Ovary (tissue), 9 donors: ENCODE results near the gene FAM163B. TPM values are rescaled to one million over a fixed set of nuclear protein-coding genes. Genes with fewer than 3 reads are reported as not detected.

Experiments used
- DNase-seq, 5 donors: peaks; one replicate each; pipeline ENCODE4 v3.0.0-alpha.2; 2019 to 2020
- H3K27ac ChIP-seq, 2 donors: fragments of 200-600 bp; one replicate each; pipeline versions ENCODE4 v1.5.1 to v1.8.0; 2019 to 2022
- H3K27me3 ChIP-seq: fragments of 200-600 bp; one replicate; pipeline ENCODE4 v1.8.0; 2022
- H3K36me3 ChIP-seq: fragments of 200-600 bp; sonication (generic); one replicate; pipeline ENCODE4 v1.5.1; 2019
- H3K4me1 ChIP-seq: one replicate; pipeline ENCODE4 v1.8.1; 2013; ENCODE audit warnings: mild to moderate bottlenecking, moderate library complexity; ENCODE audit not compliant: insufficient read depth
- H3K4me3 ChIP-seq: fragments of 200-600 bp; sonication (generic); one replicate; pipeline ENCODE4 v1.5.1; 2017
- H3K9me3 ChIP-seq, 2 donors: fragments of 200-600 bp in 1 of 2; sonication (generic) in 1 of 2; one replicate each; pipeline versions ENCODE4 v1.5.1 to v1.8.1; 2013 to 2019; ENCODE audit warnings: mild to moderate bottlenecking in 1 of 2, moderate library complexity in 1 of 2
- EP300 ChIP-seq: sonication (generic); formaldehyde crosslinking; IDR thresholded peaks from one replicate; pipeline ENCODE4 v1.6.1; 2017; ENCODE audit warnings: antibody characterized with exemption
- POLR2A ChIP-seq: fragments of 450-650 bp; IDR thresholded peaks from one replicate; pipeline ENCODE4 v1.6.1; 2017; ENCODE audit warnings: antibody characterized with exemption, mild to moderate bottlenecking, moderate library complexity
- WGBS, 3 donors: extraction: QIAGEN DNeasy Blood & Tissue Kit in 1 of 3; methylation state at CpG; one replicate each; pipeline versions ENCODE4 v1.1.5 to v1.1.7; 2013 to 2017; 5-methylcytosine and 5-hydroxymethylcytosine counted together
- intact Hi-C, 4 donors: fragments of 100-400 bp; cut with DNase I; formaldehyde crosslinking; loops; one replicate each; pipeline versions ENCODE4 v1.11.0 to v1.15.1; 2022 to 2023
- polyA plus RNA-seq, 2 donors: library from polyadenylated mRNA; stranded (reverse); fragments of 200-250 nt in 1 of 2; fragments of 350-450 nt in 1 of 2; fragmentation: Illumina TruSeq in 1 of 2; extraction: RNeasy Lipid Tissue Mini Kit (QIAGEN cat#74804) in 1 of 2; gene quantifications; one replicate each; pipeline ENCODE4 v1.2.3, GENCODE V29; 2013 to 2014
- total RNA-seq, 7 donors: library from RNA; depleted of rRNA in 2 of 7; stranded (reverse); fragments of >200 nt in 2 of 7; fragmentation: NEBNext Ultra II Directional in 3 of 7; extraction: Animal tissue kit (Norgen Biotek cat#: 25700) in 3 of 7; gene quantifications; one replicate each; pipeline versions ENCODE4 v1.1.0 to v1.2.4, GENCODE V29; 2016 to 2023
- TF ChIP-seq, protein P1 (sequence below), 3 donors: fragments of 450-650 bp in 2 of 3; fragments of 200-600 bp in 1 of 3; IDR thresholded peaks; one replicate each; pipeline versions ENCODE4 v1.5.1 to v1.8.0; 2016 to 2022; ENCODE audit warnings: antibody characterized with exemption in 3 of 3, mild to moderate bottlenecking in 1 of 3
- donor health status: DM: no; HTN: no; CAD: no; lungs with moderate emphysema.
- donor health status: DM: no; HTN: no; CAD: no.
- donor health status: Bipolar disorder and iron deficiency.
- donor health status: DM: yes; HTN: yes; CAD: no.
- donor health status: DM: no; HTN: no; CAD: no.
- donor health status: DM: yes; HTN: yes; CAD: no.

The FAM163B gene
- total and polyA plus RNA-seq, 9 donors = 0.21 to 0.30 TPM; not detected in 7

DNA sequence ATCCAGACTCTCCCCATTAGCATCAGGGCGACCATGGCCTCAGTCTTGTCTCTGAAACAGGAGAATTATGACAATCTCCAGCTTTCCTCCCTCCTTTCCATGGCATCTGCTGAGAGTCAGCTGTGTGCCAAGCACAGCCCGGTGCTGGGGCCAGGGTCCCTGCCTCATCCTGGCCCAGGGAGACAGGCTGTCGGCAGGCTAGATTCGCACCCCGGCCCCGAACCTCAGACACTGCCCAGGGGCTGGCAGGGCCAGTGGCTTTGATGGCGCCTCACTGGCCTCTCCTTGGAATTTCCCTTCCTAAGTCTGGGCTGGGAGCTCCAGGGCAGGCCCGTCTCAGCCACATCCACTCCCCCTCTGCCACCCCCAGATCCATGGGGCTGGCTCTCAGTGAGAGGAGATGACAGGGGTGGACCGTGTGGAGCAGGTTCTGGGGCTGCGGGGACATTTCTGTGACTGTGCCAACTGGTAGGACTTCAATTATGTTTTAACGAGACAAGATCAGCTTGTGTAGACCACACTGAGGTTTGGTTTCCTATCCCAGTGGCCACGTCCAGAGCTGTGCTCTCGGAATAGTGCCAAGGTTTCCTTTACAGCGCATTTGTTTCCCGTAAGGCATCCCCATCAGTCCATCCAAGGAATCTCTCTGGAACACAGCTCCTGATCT is 15.5 kb downstream of the FAM163B start:
- no peak overlapping the region for H3K4me3 ChIP-seq
- intact Hi-C loops = no loop called here

DNA sequence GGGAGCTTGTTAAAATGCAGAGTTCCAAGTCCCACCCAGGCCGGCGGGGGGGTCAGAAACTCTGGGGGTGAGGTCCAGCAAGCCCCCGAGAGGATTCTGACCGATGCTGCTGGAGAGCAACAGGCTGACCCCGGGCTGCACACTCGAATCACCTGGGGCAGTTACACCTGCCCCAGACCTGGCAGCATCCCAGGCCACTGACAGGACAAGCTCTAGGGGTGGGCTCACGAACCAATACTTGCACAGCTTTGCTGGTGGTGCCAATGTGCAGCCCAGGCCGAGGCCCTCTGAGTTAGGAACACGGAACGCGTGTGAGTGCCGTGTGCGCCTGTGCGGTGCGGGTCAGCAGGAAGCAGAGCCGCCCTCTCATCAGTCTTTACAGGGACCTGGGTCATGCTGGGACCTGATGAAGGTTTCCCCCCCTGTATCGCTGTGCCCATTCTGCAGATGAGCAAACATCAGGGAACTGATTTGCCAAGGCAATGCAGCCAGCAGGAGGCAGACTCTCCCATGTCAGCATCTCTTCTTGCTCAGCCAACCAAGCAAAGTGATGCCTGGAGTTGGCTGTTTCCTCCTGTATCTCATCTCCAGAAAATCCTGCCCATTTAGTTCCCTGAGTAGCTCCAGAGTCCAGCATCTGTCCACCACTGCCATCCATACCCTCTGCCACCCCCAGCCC is 16.3 kb downstream of the FAM163B start:
- TF ChIP-seq EP300 (no peak), POLR2A (no peak)
- TF ChIP-seq, protein P1, sequence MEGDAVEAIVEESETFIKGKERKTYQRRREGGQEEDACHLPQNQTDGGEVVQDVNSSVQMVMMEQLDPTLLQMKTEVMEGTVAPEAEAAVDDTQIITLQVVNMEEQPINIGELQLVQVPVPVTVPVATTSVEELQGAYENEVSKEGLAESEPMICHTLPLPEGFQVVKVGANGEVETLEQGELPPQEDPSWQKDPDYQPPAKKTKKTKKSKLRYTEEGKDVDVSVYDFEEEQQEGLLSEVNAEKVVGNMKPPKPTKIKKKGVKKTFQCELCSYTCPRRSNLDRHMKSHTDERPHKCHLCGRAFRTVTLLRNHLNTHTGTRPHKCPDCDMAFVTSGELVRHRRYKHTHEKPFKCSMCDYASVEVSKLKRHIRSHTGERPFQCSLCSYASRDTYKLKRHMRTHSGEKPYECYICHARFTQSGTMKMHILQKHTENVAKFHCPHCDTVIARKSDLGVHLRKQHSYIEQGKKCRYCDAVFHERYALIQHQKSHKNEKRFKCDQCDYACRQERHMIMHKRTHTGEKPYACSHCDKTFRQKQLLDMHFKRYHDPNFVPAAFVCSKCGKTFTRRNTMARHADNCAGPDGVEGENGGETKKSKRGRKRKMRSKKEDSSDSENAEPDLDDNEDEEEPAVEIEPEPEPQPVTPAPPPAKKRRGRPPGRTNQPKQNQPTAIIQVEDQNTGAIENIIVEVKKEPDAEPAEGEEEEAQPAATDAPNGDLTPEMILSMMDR (IDR thresholded peaks at IDR 0.05) = no peak
- H3K4me3 ChIP-seq = no peak overlapping the region
- H3K9me3 ChIP-seq = no peaks in the 10 kb centered on the region
- no peaks in the 10 kb centered on the region for H3K36me3 ChIP-seq
- intact Hi-C loops = no loop called here
- no peak for DNase-seq
- H3K27me3 ChIP-seq = no peaks in the 10 kb centered on the region
- H3K4me1 ChIP-seq = no peaks in the 10 kb centered on the region
- 78 to 86% (median 83%) methylated on average over 17 of the region's 17 CpGs for WGBS, 3 donors
- no peak overlapping the region for H3K27ac ChIP-seq

More for the DNA sequence above, 15.5 kb downstream of the FAM163B start:
- no peak for DNase-seq
- Histone ChIP-seq H3K27ac (no peak overlapping the region), H3K27me3 (no peaks in the 10 kb centered on the region), H3K9me3 (no peaks in the 10 kb centered on the region), H3K4me1 (no peaks in the 10 kb centered on the region), H3K36me3 (no peaks in the 10 kb centered on the region)
- WGBS, 3 donors = 67 to 78% (median 75%) methylated on average over 15 of the region's 15 CpGs
- TF ChIP-seq POLR2A = no peak
- TF ChIP-seq, protein P1 (IDR thresholded peaks at IDR 0.05) = no peak
- no peak for TF ChIP-seq EP300

DNA sequence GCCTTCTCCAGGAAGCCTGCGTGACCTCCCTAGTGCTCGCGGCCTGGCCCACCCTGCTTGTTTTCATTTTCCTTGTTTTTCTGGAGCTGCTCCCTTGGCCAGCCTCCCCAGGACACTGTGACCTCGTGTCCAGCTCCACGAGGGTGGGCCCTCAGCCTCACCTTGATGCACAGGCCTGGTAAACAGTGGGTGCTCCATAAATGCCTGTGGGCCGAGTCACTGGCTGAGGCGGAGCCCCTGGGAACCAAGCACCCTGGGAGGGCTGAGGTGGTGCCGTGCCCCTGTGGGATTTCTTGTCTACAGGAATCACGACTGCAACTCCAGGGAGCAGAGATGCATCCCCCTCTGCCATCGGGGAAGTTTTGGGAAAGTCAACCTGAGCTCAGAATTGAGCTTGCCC is 17.2 kb downstream of the FAM163B start:
- no peaks in the 10 kb centered on the region for H3K36me3 ChIP-seq
- TF ChIP-seq, protein P1 (IDR thresholded peaks at IDR 0.05) = no peak
- TF ChIP-seq POLR2A (no peak), EP300 (no peak)
- H3K4me1 ChIP-seq = no peaks in the 10 kb centered on the region
- H3K4me3 ChIP-seq = no peak overlapping the region
- H3K27ac ChIP-seq = no peak overlapping the region
- intact Hi-C loops = no loop called here
- DNase-seq = no peak
- 40 to 52% (median 43%) methylated on average over 10 of the region's 10 CpGs for WGBS, 3 donors
- no peaks in the 10 kb centered on the region for H3K9me3 ChIP-seq
- H3K27me3 ChIP-seq = no peaks in the 10 kb centered on the region

DNA sequence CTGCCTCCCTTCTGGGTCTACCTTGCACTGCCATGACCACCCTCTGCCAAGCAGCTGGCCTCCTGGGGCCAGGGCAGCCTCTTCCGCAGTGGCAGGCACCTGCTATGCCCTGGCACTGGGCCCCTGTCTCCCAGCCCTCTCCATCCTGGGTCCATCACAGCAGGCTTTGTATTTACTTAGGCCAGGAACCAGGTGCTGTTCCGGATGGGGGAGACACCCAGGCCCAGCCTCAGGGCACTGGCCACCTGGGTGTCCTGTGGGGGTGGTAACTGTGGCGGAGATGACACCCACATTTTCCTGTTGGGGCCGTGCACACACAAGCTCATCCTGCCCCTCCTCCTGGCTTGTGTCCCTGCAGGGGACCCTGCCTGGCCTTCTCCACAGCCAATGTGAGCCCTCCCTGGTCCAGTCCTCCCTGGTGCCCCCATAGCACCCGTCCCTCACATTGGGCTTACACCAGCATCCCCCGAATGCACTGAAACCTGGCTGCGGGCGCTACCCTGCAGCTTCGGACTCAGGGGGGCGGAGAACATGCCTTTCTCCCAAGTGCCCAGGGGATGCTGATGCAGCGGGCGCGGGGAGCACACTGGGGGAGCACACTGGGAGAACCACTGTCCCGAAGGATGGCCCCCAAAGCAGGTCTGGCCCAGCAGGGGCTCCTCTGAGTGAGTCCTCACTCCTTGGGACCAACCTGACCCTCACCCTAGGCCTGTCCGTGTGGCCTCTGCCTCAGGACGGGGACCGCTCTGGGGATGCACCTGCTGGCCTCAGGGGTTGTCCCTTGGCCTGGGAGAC is 17.9 kb downstream of the FAM163B start:
- DNase-seq = no peak
- Histone ChIP-seq H3K27me3 (no peaks in the 10 kb centered on the region), H3K9me3 (no peaks in the 10 kb centered on the region), H3K27ac (no peak overlapping the region), H3K4me1 (no peaks in the 10 kb centered on the region), H3K36me3 (no peaks in the 10 kb centered on the region), H3K4me3 (no peak overlapping the region)
- TF ChIP-seq EP300 (no peak), POLR2A (no peak)
- TF ChIP-seq, protein P1 (IDR thresholded peaks at IDR 0.05) = no peak
- 88 to 89% (median 89%) methylated on average over 15 to 17 of the region's 17 CpGs for WGBS, 3 donors
- intact Hi-C loops = no loop called here
